GM18502 (cell line): Measurements from ENCODE around the gene FUS.
"Not testable (repeated sequence)": the region's sequence is repeated elsewhere in the genome, so short reads cannot be mapped to it uniquely, and the experiment has no call there.

Source experiments
- ATAC-seq: cut with Tn5 transposase; IDR thresholded peaks from one replicate; pipeline ENCODE4 v1.9.1; 2021; ENCODE audit warnings: mild to moderate bottlenecking; ENCODE audit not compliant: unreplicated experiment, poor library complexity

The FUS gene

GRCh38 chr16:31184888-31185287 is 4.9 kb downstream of the FUS start:
- ATAC-seq, result no peak

GRCh38 chr16:31185339-31185738 is 5.4 kb downstream of the FUS start:
- no peak for ATAC-seq

GRCh38 chr16:31186176-31186575 is 6.2 kb downstream of the FUS start:
- no peak for ATAC-seq

- ATAC-seq, result no peak
These were observed 7.2 kb downstream of the FUS start for GRCh38 chr16:31186930-31187807.

GRCh38 chr16:31187808-31188189 is 7.9 kb downstream of the FUS start:
- ATAC-seq, result no peak

- no peak for ATAC-seq
These were observed 8.8 kb downstream of the FUS start for GRCh38 chr16:31188450-31189411.

GRCh38 chr16:31189412-31189778 is 9.5 kb downstream of the FUS start:
- ATAC-seq, result no peak

- no peak for ATAC-seq
These were observed 10.1 kb downstream of the FUS start for GRCh38 chr16:31190061-31190460.

- no peak for ATAC-seq
These were observed 11.0 kb downstream of the FUS start for GRCh38 chr16:31190818-31191444.

GRCh38 chr16:31191697-31192428 is 11.9 kb downstream of the FUS start:
- no peak for ATAC-seq

GRCh38 chr16:31192856-31193642 is 13.1 kb downstream of the FUS start:
- no peak for ATAC-seq

GRCh38 chr16:31193874-31194273 is 13.9 kb downstream of the FUS start:
- no peak for ATAC-seq

- ATAC-seq, result no peak
These were observed 15.0 kb downstream of the FUS start for GRCh38 chr16:31194898-31195297.

- ATAC-seq, result not testable (repeated sequence)
These were observed 15.9 kb downstream of the FUS start for GRCh38 chr16:31195861-31196260.

- ATAC-seq, result no peak
These were observed 16.6 kb downstream of the FUS start for GRCh38 chr16:31196324-31197088.

GRCh38 chr16:31198207-31198882 is 18.4 kb downstream of the FUS start:
- ATAC-seq, result no peak

GRCh38 chr16:31199430-31200041 is 19.6 kb downstream of the FUS start:
- ATAC-seq, result no peak

GRCh38 chr16:31200111-31200510 is 20.2 kb downstream of the FUS start:
- not testable (repeated sequence) for ATAC-seq
